HG03045 (cell line): ENCODE results near the gene KLK3.
"Not testable (repeated sequence)": the region's sequence is repeated elsewhere in the genome, so short reads cannot be mapped to it uniquely, and the experiment has no call there.

Source experiments
- ATAC-seq: cut with Tn5 transposase; IDR thresholded peaks from one replicate; pipeline ENCODE4 v1.9.1; 2021; ENCODE audit warnings: mild to moderate bottlenecking, moderate library complexity; ENCODE audit not compliant: unreplicated experiment

KLK3 gene

DNA sequence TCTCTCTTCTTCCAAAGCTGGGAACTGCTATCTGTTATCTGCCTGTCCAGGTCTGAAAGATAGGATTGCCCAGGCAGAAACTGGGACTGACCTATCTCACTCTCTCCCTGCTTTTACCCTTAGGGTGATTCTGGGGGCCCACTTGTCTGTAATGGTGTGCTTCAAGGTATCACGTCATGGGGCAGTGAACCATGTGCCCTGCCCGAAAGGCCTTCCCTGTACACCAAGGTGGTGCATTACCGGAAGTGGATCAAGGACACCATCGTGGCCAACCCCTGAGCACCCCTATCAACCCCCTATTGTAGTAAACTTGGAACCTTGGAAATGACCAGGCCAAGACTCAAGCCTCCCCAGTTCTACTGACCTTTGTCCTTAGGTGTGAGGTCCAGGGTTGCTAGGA lies 5.1 kb downstream of the KLK3 start:
- ATAC-seq = no peak

DNA sequence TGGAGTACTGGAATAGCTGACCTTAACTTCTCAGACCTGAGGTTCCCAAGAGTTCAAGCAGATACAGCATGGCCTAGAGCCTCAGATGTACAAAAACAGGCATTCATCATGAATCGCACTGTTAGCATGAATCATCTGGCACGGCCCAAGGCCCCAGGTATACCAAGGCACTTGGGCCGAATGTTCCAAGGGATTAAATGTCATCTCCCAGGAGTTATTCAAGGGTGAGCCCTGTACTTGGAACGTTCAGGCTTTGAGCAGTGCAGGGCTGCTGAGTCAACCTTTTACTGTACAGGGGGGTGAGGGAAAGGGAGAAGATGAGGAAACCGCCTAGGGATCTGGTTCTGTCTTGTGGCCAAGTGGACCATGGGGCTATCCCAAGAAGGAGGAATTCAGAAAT lies 6.3 kb downstream of the KLK3 start:
- no peak for ATAC-seq

DNA sequence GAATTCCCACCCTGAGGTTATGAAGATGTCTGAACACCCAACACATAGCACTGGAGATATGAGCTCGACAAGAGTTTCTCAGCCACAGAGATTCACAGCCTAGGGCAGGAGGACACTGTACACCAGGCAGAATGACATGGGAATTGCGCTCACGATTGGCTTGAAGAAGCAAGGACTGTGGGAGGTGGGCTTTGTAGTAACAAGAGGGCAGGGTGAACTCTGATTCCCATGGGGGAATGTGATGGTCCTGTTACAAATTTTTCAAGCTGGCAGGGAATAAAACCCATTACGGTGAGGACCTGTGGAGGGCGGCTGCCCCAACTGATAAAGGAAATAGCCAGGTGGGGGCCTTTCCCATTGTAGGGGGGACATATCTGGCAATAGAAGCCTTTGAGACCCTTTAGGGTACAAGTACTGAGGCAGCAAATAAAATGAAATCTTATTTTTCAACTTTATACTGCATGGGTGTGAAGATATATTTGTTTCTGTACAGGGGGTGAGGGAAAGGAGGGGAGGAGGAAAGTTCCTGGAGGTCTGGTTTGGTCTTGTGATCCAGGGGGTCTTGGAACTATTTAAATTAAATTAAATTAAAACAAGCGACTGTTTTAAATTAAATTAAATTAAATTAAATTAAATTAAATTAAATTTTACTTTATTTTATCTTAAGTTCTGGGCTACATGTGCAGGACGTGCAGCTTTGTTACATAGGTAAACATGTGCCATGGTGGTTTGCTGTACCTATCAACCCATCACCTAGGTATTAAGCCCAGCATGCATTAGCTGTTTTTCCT lies 7.0 kb downstream of the KLK3 start:
- ATAC-seq = no peak

DNA sequence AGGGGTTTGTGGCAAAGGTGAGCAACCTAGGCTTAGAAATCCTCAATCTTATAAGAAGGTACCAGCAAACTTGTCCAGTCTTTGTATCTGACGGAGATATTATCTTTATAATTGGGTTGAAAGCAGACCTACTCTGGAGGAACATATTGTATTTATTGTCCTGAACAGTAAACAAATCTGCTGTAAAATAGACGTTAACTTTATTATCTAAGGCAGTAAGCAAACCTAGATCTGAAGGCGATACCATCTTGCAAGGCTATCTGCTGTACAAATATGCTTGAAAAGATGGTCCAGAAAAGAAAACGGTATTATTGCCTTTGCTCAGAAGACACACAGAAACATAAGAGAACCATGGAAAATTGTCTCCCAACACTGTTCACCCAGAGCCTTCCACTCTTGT lies 14.8 kb downstream of the KLK3 start:
- ATAC-seq = no peak

- no peak for ATAC-seq
Observed at GRCh38 chr19:50870417-50871089, 15.8 kb downstream of the KLK3 start.

DNA sequence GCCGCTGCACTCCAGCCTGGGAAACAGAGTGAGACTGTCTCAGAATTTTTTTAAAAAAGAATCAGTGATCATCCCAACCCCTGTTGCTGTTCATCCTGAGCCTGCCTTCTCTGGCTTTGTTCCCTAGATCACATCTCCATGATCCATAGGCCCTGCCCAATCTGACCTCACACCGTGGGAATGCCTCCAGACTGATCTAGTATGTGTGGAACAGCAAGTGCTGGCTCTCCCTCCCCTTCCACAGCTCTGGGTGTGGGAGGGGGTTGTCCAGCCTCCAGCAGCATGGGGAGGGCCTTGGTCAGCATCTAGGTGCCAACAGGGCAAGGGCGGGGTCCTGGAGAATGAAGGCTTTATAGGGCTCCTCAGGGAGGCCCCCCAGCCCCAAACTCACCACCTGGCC lies 18.3 kb downstream of the KLK3 start, which contains the start of gene KLK2:
Gene KLK2 (plus strand): TSS at position 384 of the 400 bp plus-strand sequence. CDS start 35 bp downstream, outside the sequence.
- ATAC-seq = no peak

DNA sequence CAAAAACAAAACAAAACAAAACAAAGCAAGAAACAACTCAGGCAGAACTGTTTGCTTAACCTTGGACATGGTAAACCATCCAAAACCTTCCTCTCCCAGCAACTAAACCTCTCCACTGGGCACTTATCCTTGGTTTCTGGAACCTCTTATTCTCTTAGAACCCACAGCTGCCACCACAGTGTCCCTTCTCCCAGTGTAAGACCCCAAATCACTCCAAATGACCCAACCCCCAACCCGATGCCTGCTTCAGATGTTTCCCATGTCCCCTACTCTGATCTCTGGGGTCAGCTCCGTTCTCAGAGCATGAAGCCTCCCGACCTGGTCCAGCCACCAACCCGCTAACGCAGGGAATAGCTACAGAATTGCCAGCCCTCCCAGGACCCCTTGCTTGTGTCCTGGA lies 19.5 kb downstream of the KLK3 start:
- no peak for ATAC-seq

- ATAC-seq = no peak
Observed at GRCh38 chr19:50875795-50876422, 21.2 kb downstream of the KLK3 start.

- no peak for ATAC-seq
Observed at GRCh38 chr19:50876456-50876855, 21.7 kb downstream of the KLK3 start.

- ATAC-seq = no peak
Observed at GRCh38 chr19:50877338-50877737, 22.6 kb downstream of the KLK3 start.

DNA sequence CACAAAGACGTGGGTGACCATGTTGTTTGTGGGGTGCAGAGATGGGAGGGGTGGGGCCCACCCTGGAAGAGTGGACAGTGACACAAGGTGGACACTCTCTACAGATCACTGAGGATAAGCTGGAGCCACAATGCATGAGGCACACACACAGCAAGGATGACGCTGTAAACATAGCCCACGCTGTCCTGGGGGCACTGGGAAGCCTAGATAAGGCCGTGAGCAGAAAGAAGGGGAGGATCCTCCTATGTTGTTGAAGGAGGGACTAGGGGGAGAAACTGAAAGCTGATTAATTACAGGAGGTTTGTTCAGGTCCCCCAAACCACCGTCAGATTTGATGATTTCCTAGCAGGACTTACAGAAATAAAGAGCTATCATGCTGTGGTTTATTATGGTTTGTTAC lies 24.1 kb downstream of the KLK3 start:
- ATAC-seq = no peak

GRCh38 chr19:50880241-50880640 lies 25.5 kb downstream of the KLK3 start:
- no peak for ATAC-seq

DNA sequence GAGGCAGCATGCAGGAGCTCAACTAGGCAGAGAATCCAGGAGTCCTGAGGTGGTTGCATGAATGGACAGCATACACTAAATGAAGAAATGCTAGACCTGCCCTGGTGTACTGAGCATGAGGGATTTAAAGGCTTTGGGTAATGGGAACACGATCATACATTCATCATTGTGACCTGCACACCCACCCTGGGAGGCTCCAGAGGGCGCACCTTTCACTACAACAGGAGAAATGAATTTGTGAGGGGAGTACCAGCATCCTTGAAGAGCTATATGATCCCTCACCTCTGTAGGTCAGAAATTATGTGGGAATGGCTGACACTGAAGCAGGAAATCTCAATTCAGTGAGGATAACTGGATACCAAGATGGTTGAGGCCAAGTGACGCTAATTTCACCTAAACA lies 27.5 kb downstream of the KLK3 start:
- no peak for ATAC-seq

- ATAC-seq = no peak
Observed at GRCh38 chr19:50889638-50890037, 34.9 kb downstream of the KLK3 start.

DNA sequence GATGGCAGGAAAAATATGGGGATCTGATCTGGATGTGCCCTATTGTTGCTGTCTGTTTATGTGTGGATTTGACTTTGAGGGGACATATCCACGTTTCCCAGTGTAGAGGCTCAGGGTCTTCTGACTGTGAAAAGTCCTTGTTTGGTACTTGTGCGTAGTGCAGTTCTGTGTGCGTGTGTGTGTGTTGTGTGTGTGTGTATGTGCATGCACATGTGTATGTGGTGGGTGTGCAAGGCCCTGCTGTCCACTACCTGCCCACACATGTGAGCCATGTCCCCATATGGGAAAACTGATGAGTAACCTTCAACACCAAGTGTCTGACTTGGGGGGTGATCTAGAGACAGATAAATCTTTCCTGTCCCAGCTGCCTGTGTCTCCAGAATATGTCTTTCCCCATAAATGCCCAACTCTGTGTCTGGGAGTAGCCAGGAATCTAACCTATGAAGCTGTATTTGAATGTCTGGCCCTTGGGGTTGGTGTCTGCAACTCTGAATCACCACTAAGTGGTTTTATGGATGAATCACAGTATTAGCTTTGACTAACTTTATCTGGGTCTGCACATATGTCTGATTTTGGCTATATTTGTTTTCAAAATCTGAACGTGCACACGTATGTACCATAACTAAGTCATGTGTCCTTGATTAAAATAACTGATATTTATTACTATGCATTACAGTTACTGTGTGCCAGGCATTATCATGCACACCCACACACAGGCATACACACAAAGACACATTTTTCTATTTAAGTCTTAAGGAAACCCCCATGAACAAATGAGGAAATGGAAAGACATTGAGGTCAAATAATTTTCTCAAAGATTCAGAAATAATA lies 35.9 kb downstream of the KLK3 start:
- no peak for ATAC-seq

- no peak for ATAC-seq
Observed at GRCh38 chr19:50891253-50891625, 36.5 kb downstream of the KLK3 start.

GRCh38 chr19:50893047-50893736 lies 38.5 kb downstream of the KLK3 start:
- ATAC-seq = no peak

DNA sequence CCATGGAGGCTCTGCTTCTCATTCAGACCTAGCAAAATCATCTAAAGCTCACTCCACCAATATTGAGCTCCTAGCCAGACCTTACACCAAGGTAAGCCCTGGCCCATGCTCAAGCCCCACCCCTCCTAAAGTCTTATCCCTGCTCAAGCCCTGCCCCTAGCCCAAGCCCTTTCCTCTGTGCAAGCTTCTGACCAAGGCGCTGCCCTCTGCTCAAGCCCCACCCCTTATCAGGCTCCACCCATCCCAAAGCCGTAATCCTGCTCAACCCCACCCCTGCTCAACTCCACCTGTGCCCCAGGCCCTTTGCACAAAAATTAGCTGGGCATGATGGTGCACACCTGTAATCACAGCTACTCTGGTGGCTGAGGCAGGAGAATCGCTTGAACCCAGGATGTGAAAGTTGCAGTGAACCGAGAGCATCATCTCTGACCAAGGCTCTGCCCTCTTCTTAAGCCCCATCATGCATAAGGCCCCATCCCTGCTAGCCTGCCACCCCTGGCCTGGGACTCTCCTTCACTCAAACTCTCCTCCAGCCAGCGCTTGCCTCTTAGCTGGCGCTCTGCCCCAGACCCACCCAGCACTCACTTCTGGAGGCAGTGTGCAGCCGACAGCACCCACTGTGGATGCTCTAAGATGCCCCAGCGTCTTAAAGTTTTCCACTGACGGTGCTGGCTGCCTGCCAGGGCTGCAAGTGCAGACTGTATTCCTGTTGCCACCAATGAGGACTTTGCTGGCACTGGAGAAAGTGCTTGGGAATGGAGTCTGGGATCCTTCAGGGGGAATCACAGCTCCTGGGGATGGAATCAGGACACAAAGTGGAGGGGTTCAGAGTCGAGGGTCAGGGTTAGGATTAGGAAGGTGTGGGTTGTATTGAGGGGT lies 40.0 kb downstream of the KLK3 start:
- ATAC-seq = no peak

DNA sequence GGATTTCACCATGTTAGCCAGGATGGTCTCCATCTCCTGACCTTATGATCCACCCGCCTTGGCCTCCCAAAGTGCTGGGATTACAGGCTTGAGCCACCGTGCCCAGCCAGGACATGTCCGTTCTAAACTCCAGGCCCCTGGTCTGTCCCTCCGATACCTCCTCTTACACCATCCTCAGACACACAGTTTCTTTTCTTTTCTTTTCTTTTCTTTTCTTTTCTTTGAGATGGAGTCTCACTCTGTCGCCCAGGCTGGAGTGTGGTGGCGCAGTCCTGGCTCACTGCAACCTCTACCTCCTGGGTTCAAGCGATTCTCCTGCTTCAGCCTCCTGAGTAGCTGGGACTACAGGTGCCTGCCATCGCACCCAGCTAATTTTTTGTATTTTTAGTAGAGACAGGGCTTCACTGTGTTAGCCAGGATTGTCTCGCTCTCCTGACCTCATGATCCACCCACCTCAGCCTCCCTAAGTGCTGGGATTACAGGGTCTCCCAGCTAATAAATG lies 41.4 kb downstream of the KLK3 start:
- not testable (repeated sequence) for ATAC-seq
